GM12878 (cell line): ENCODE measurements around the gene ABCA7. TPM values are rescaled to one million over a fixed set of nuclear protein-coding genes. Genes with fewer than 3 reads are reported as not detected.

Experiments
- ATAC-seq: fragments of 200-7000 bp; cut with Tn5 transposase; 3 replicates; pipeline ENCODE4 v1.9.1; 2020; ENCODE audit warnings: mild to moderate bottlenecking, moderate library complexity
- BruUV-seq: library from RNA; stranded (reverse); fragments of 400-500 nt; replicated peaks from 2 replicates; lab custom pipeline; 2021; lab: Mats Ljungman, UMichigan
- CTCF ChIA-PET: fragments of 300-600 bp; sonication (Branson Sonifier 250); formaldehyde crosslinking; extraction: SDS; loops from one replicate; lab custom pipeline; 2021; ENCODE audit warnings: inconsistent platforms; lab: Yijun Ruan, JAX
- POLR2A ChIA-PET: fragments of 350-600 bp; formaldehyde crosslinking; extraction: SDS; loops from one replicate; lab custom pipeline; 2021; ENCODE audit warnings: inconsistent platforms; lab: Charles Lee
- RAD21 ChIA-PET: fragments of 300-600 bp; sonication (Branson Sonifier 250); formaldehyde crosslinking; loops from one replicate; lab custom pipeline; 2023; ENCODE audit warnings: antibody characterized with exemption; ENCODE audit not compliant: unreplicated experiment; lab: Charles Lee
- SMC1A ChIA-PET: fragments of 300-600 bp; sonication (Branson Sonifier 250); formaldehyde crosslinking; loops from one replicate; lab custom pipeline; 2023; ENCODE audit not compliant: unreplicated experiment, uncharacterized antibody; lab: Charles Lee
- DNase-seq: peaks from one replicate; pipeline ENCODE4 v3.0.0-alpha.2; 2011; ENCODE audit warnings: low read depth, low spot score
- FAIRE-seq: peaks from 3 replicates; lab custom pipeline; 2011; peaks lifted over from hg19 to GRCh38; lab: Jason Lieb, UNC
- H2AFZ ChIP-seq: 2 replicates; pipeline ENCODE4 v1.6.0; 2011; ENCODE audit warnings: low read depth, low read length, control low read depth; ENCODE audit not compliant: control insufficient read depth
- H3K27ac ChIP-seq: 2 replicates; pipeline ENCODE4 v1.5.1; 2011; ENCODE audit warnings: control low read depth; ENCODE audit not compliant: control insufficient read depth, insufficient read depth
- H3K27me3 ChIP-seq, 2 experiments: replicated peaks in 1 of 2; 2 replicates each; pipeline versions ENCODE4 v1.6.0 to v1.6.1; 2011; ENCODE audit warnings: low read length in 1 of 2; ENCODE audit not compliant: control insufficient read depth in 2 of 2, insufficient read depth in 2 of 2
- H3K36me3 ChIP-seq, 2 experiments: 2 replicates each; pipeline ENCODE4 v1.5.1; 2011; ENCODE audit warnings: low read length in 1 of 2; ENCODE audit not compliant: control insufficient read depth in 2 of 2, insufficient read depth in 2 of 2
- H3K4me1 ChIP-seq: 2 replicates; pipeline ENCODE4 v1.6.1; 2011; ENCODE audit warnings: mild to moderate bottlenecking, low read length, moderate library complexity, mixed read lengths; ENCODE audit not compliant: control insufficient read depth, insufficient read depth
- H3K4me2 ChIP-seq: 2 replicates; pipeline ENCODE4 v1.6.0; 2011; ENCODE audit warnings: control low read depth; ENCODE audit not compliant: control insufficient read depth, insufficient read depth
- H3K4me3 ChIP-seq: fragments of 200-600 bp; sonication (generic); 2 replicates; pipeline ENCODE4 v1.5.1; 2016
- H3K79me2 ChIP-seq: 2 replicates; pipeline ENCODE4 v1.6.0; 2011; ENCODE audit warnings: low read length; ENCODE audit not compliant: control insufficient read depth, insufficient read depth
- H3K9ac ChIP-seq: 2 replicates; pipeline ENCODE4 v1.8.0; 2011; ENCODE audit warnings: low read length, control low read depth, mixed read lengths; ENCODE audit not compliant: control insufficient read depth, insufficient read depth
- H3K9me3 ChIP-seq: replicated peaks from 3 replicates; pipeline ENCODE4 v1.5.1; 2011; ENCODE audit warnings: mild to moderate bottlenecking, low read length; ENCODE audit not compliant: control insufficient read depth, insufficient read depth
- H4K20me1 ChIP-seq: 2 replicates; pipeline ENCODE4 v1.6.0; 2011; ENCODE audit not compliant: control insufficient read depth, insufficient read depth
- EP300 ChIP-seq, 2 experiments: fragments of 150-350 bp in 1 of 2; IDR thresholded peaks; 2 replicates each; pipeline ENCODE4 v1.6.1; 2011 to 2012; ENCODE audit warnings: low read depth in 2 of 2, low read length in 2 of 2, borderline replicate concordance in 1 of 2, improper control_type of control experiment in 1 of 2, inconsistent platforms in 1 of 2; ENCODE audit not compliant: control insufficient read depth in 1 of 2
- MYB ChIP-seq: fragments of 150-350 bp; IDR thresholded peaks from 2 replicates; pipeline ENCODE4 v1.6.1; 2014; ENCODE audit warnings: mild to moderate bottlenecking, low read depth, low read length, borderline replicate concordance
- NFXL1 ChIP-seq: fragments of 450-650 bp; IDR thresholded peaks from 2 replicates; pipeline ENCODE4 v1.6.1; 2017; ENCODE audit warnings: antibody characterized with exemption, mild to moderate bottlenecking, borderline replicate concordance
- RELA ChIP-seq: fragments of 450-650 bp; IDR thresholded peaks from 2 replicates; pipeline ENCODE4 v1.8.0; 2014; ENCODE audit warnings: borderline replicate concordance; ENCODE audit not compliant: partially characterized antibody
- SREBF2 ChIP-seq: IDR thresholded peaks from 2 replicates; pipeline ENCODE4 v1.6.1; 2012; ENCODE audit warnings: mild to moderate bottlenecking, low read length
- TCF7 ChIP-seq: IDR thresholded peaks from 2 replicates; pipeline ENCODE4 v1.6.1; 2014; ENCODE audit warnings: antibody characterized with exemption, borderline replicate concordance
- ZNF384 ChIP-seq: IDR thresholded peaks from 2 replicates; pipeline ENCODE4 v1.6.1; 2012; ENCODE audit warnings: low read depth, mild to moderate bottlenecking, low read length, improper control_type of control experiment, borderline replicate concordance
- WGBS: methylation state at CpG from one replicate; pipeline ENCODE4 v1.1.6; 2016; ENCODE audit warnings: low lambda C conversion rate; ENCODE audit not compliant: insufficient replicate concordance, insufficient coverage; ENCODE audit errors: missing lambda C conversion rate; 5-methylcytosine and 5-hydroxymethylcytosine counted together
- in situ Hi-C: fragments of 300-500 bp; cut with MboI; formaldehyde crosslinking; loops from 9 replicates; pipeline ENCODE4 v1.14.3; 2018; ENCODE audit warnings: mixed read lengths
- intact Hi-C: fragments of 100-400 bp; cut with micrococcal nuclease; formaldehyde crosslinking; loops from one replicate; pipeline ENCODE4 v1.14.2; 2022; ENCODE audit not compliant: unreplicated experiment
- polyA plus RNA-seq, 11 experiments: library from polyadenylated mRNA; depleted of rRNA in 4 of 11; unstranded in 6 of 11; stranded (reverse) in 5 of 11; fragments of >200 nt; fragmentation: Nextera tagmentation in 4 of 11; fragmentation: Illumina TruSeq in 1 of 11; extraction: Ambion mirVana in 4 of 11; extraction: Trizol in 1 of 11; gene quantifications; 1 replicate in 1 of 11; 2 replicates in 10 of 11; pipeline versions ENCODE4 v1.2.1 to v1.2.3, GENCODE V29; 2011 to 2016; ENCODE audit warnings: inconsistent platforms in 2 of 11, missing spikeins in 2 of 11, low read depth in 1 of 11
- total RNA-seq, 4 experiments: library from RNA; depleted of rRNA in 3 of 4; stranded (reverse); fragments of >200 nt in 3 of 4; fragmentation: Illumina TruSeq in 1 of 4; extraction: Trizol in 1 of 4; gene quantifications; 2 replicates each; pipeline versions ENCODE4 v1.2.1 to v1.2.3, GENCODE V29; 2013 to 2021
- TF ChIP-seq, protein P1 (sequence below): IDR thresholded peaks from 2 replicates; pipeline ENCODE4 v1.6.1; 2011; ENCODE audit warnings: borderline replicate concordance, low read depth, mild to moderate bottlenecking, moderate library complexity, low read length; ENCODE audit not compliant: insufficient read depth, poor library complexity, severe bottlenecking
- TF ChIP-seq, protein P2 (sequence below): IDR thresholded peaks from 2 replicates; pipeline ENCODE4 v1.6.1; 2011; ENCODE audit warnings: low read depth, mild to moderate bottlenecking, low read length, moderate library complexity, borderline replicate concordance; ENCODE audit errors: extremely low read depth
- TF ChIP-seq, protein P3 (sequence below): IDR thresholded peaks from 2 replicates; pipeline ENCODE4 v1.6.1; 2011; ENCODE audit warnings: mild to moderate bottlenecking, low read depth, low read length, moderate library complexity; ENCODE audit not compliant: insufficient replicate concordance
- TF ChIP-seq, protein P4 (sequence below): fragments of 450-650 bp; IDR thresholded peaks from 2 replicates; pipeline ENCODE4 v1.6.1; 2017; ENCODE audit warnings: low read depth, mild to moderate bottlenecking, moderate library complexity

ABCA7 gene
- total and polyA plus RNA-seq, 10 of the 15 experiments (the other 5 are each of a cell fraction or from before 2014, with no cell fraction given): 1.0 to 49.5 (median 14.8) TPM

DNA sequence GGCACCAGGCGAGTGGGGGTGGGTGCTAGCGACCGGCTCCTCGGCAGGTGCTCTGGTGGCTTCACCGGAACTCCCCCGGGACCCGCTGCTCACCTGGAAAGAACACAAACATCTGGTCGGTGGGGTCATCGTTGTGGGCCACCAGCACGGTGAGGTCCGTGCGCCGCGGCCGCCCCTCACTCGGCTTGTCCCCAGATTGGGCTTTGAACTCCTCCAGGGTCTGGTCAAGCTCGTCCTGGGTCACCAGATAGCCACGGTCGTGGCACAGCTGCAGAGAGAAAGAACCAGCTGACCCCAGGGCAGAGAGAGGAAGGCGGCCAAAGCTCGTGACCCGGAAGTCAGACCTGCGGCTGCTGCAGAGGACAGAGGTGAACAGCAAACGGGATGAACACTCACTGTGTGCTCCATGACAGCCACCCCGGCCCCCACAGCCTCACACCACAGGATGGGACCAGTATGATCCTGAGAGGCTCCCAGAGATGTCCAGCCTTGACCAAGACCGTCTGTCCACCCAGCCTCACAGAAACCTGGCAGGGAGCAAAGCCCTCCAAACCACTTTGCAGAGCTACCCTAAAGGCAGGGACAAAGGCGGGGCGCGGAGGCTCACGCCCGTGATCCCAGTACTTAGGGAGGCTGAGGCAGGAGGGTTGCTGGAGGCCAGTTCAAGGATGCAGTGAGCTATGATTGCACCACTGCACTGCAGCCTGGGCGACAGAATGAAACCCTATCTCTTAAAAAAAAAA lies 54.1 kb downstream of the ABCA7 start (continued):
- no peak for TF ChIP-seq EP300 (IDR thresholded peaks at IDR 0.05; ENCODE audit: borderline replicate concordance in 1 of 2, control insufficient read depth in 1 of 2, low read depth in 2 of 2, low read length in 2 of 2)
- TF ChIP-seq, all 136 proteins: peak for 6

DNA sequence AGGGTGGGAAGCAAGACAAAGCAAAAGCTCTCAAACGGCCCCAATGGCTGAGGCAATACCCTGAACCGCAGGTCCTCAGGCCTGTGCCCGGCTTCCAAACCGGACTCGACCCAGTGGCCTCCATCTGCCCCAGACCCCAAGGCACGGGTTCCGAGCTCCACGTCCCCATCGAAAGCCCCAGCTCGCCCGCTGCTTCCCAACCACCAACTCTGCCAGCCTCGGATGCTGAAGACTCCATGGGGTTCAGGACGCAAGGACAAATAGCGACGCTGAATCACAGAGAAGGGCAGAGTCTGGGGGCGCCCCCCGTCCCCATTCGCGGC lies 54.7 kb downstream of the ABCA7 start:
- CTCF ChIA-PET: interaction anchor here (0.6 to 1.4 kb wide), 4 partner anchors 14 to 99 kb away, joined by 3 to 6 read pairs (median 3); no protein-coding TSS in a partner anchor
- TF ChIP-seq, protein P1, sequence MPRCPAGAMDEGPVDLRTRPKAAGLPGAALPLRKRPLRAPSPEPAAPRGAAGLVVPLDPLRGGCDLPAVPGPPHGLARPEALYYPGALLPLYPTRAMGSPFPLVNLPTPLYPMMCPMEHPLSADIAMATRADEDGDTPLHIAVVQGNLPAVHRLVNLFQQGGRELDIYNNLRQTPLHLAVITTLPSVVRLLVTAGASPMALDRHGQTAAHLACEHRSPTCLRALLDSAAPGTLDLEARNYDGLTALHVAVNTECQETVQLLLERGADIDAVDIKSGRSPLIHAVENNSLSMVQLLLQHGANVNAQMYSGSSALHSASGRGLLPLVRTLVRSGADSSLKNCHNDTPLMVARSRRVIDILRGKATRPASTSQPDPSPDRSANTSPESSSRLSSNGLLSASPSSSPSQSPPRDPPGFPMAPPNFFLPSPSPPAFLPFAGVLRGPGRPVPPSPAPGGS: no peak
- TF ChIP-seq TCF7: no peak
- TF ChIP-seq, protein P2, sequence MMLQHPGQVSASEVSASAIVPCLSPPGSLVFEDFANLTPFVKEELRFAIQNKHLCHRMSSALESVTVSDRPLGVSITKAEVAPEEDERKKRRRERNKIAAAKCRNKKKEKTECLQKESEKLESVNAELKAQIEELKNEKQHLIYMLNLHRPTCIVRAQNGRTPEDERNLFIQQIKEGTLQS: no peak
- no peak for TF ChIP-seq NFXL1
- TF ChIP-seq ZNF384: no peak
- no peak for TF ChIP-seq RELA
- no peak for TF ChIP-seq SREBF2
- TF ChIP-seq MYB: no peak
- TF ChIP-seq, protein P3, sequence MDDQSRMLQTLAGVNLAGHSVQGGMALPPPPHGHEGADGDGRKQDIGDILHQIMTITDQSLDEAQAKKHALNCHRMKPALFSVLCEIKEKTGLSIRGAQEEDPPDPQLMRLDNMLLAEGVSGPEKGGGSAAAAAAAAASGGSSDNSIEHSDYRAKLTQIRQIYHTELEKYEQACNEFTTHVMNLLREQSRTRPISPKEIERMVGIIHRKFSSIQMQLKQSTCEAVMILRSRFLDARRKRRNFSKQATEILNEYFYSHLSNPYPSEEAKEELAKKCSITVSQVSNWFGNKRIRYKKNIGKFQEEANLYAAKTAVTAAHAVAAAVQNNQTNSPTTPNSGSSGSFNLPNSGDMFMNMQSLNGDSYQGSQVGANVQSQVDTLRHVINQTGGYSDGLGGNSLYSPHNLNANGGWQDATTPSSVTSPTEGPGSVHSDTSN: no peak
- TF ChIP-seq, protein P4, sequence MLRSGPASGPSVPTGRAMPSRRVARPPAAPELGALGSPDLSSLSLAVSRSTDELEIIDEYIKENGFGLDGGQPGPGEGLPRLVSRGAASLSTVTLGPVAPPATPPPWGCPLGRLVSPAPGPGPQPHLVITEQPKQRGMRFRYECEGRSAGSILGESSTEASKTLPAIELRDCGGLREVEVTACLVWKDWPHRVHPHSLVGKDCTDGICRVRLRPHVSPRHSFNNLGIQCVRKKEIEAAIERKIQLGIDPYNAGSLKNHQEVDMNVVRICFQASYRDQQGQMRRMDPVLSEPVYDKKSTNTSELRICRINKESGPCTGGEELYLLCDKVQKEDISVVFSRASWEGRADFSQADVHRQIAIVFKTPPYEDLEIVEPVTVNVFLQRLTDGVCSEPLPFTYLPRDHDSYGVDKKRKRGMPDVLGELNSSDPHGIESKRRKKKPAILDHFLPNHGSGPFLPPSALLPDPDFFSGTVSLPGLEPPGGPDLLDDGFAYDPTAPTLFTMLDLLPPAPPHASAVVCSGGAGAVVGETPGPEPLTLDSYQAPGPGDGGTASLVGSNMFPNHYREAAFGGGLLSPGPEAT: no peak
- ATAC-seq (peak; percentile 5; the same call in 2 of the 3 replicates), DNase-seq (no peak), FAIRE-seq (no peak)
- Histone ChIP-seq H3K4me1 (peaks cover 15% of the 10 kb centered on the region), H3K9ac (peak overlapping the region; percentile 87), H4K20me1 (no peaks in the 10 kb centered on the region), H3K9me3 (no peaks in the 10 kb centered on the region), H3K79me2 (peaks cover 24% of the 10 kb centered on the region), H3K27ac (peak overlapping the region; percentile 73), H2AFZ (no peak overlapping the region), H3K4me2 (peak overlapping the region; percentile 85), H3K36me3 (peaks cover 0 to 14% of the 10 kb centered on the region in 2 experiments; a peak in 3 of 4 replicates), H3K4me3 (peak overlapping the region; percentile 96), H3K27me3 (no peaks in the 10 kb centered on the region)
- 0% methylated on average over 12 of the region's 19 CpGs for WGBS
- POLR2A ChIA-PET: interaction anchor here (0.9 to 3.1 kb wide), 7 partner anchors 9 to 75 kb away, joined by 3 to 25 read pairs (median 6); partner anchors contain the start of gene GPX4
- in situ Hi-C loops (no loop called here), intact Hi-C loops (no loop called here)
- BruUV-seq: TSS peak; percentile 77
- RAD21 ChIA-PET: interaction anchor here (0.5 to 1.7 kb wide), 5 partner anchors 13 to 67 kb away, joined by 3 to 6 read pairs (median 3); partner anchors contain the start of gene ARHGAP45
- SMC1A ChIA-PET: interaction anchor here (0.6 to 1.0 kb wide), 2 partner anchors 8 to 189 kb away, joined by 4 read pairs; no protein-coding TSS in a partner anchor
